ENCODE results near the gene PPP6R2. TPM values are rescaled to one million over a fixed set of nuclear protein-coding genes. Genes with fewer than 3 reads are reported as not detected.

The PPP6R2 gene
- total RNA-seq, 1 donor from 2014 or later: 55.9 TPM

GRCh38 chr22:50297510-50298265 is 45.4 kb upstream of the PPP6R2 start:
- peaks cover 17% of the 10 kb centered on the region for H3K4me1 Mint-ChIP-seq
- H3K4me3 Mint-ChIP-seq: peak overlapping the region; percentile 8
- H3K36me3 Mint-ChIP-seq (ENCODE audit: low read depth): no peaks in the 10 kb centered on the region
- no peak for TF ChIP-seq CTCF (conservative IDR thresholded peaks at IDR 0.05)
- H3K9me3 Mint-ChIP-seq: no peaks in the 10 kb centered on the region
- no peak overlapping the region for H3K27ac Mint-ChIP-seq (ENCODE audit: unreplicated experiment)
- H3K27me3 Mint-ChIP-seq (ENCODE audit: low read depth): peaks cover 3% of the 10 kb centered on the region
- DNase-seq (ENCODE audit: low read depth, low spot score): no peak

- DNase-seq (ENCODE audit: low read depth, low spot score): no peak
- TF ChIP-seq CTCF (conservative IDR thresholded peaks at IDR 0.05): no peak
- peaks cover 13% of the 10 kb centered on the region for H3K4me1 Mint-ChIP-seq
- no peak overlapping the region for H3K27ac Mint-ChIP-seq (ENCODE audit: unreplicated experiment)
- no peaks in the 10 kb centered on the region for H3K36me3 Mint-ChIP-seq (ENCODE audit: low read depth)
- no peak overlapping the region for H3K4me3 Mint-ChIP-seq
- H3K27me3 Mint-ChIP-seq (ENCODE audit: low read depth): peaks cover 3% of the 10 kb centered on the region
- no peaks in the 10 kb centered on the region for H3K9me3 Mint-ChIP-seq
Observed at GRCh38 chr22:50298266-50298637, 44.9 kb upstream of the PPP6R2 start.

- Mint-ChIP-seq H3K4me3 (peak overlapping the region; percentile 23), H3K27me3 (ENCODE audit: low read depth) (peaks cover 3% of the 10 kb centered on the region), H3K4me1 (peaks cover 13% of the 10 kb centered on the region), H3K36me3 (ENCODE audit: low read depth) (no peaks in the 10 kb centered on the region), H3K27ac (ENCODE audit: unreplicated experiment) (no peak overlapping the region), H3K9me3 (no peaks in the 10 kb centered on the region)
- no peak for DNase-seq (ENCODE audit: low read depth, low spot score)
- no peak for TF ChIP-seq CTCF (conservative IDR thresholded peaks at IDR 0.05)
Observed at GRCh38 chr22:50298937-50299784, 44.0 kb upstream of the PPP6R2 start.

GRCh38 chr22:50299785-50300619 is 43.1 kb upstream of the PPP6R2 start:
- H3K27me3 Mint-ChIP-seq (ENCODE audit: low read depth): peaks cover 3% of the 10 kb centered on the region
- peak; percentile 61 for DNase-seq (ENCODE audit: low read depth, low spot score)
- H3K27ac Mint-ChIP-seq (ENCODE audit: unreplicated experiment): no peak overlapping the region
- H3K36me3 Mint-ChIP-seq (ENCODE audit: low read depth): no peaks in the 10 kb centered on the region
- H3K9me3 Mint-ChIP-seq: no peaks in the 10 kb centered on the region
- TF ChIP-seq CTCF (conservative IDR thresholded peaks at IDR 0.05): no peak
- H3K4me3 Mint-ChIP-seq: no peak overlapping the region
- H3K4me1 Mint-ChIP-seq: peaks cover 10% of the 10 kb centered on the region

GRCh38 chr22:50300620-50301257 is 42.4 kb upstream of the PPP6R2 start:
- peak overlapping the region; percentile 47 for H3K4me3 Mint-ChIP-seq
- no peak for DNase-seq (ENCODE audit: low read depth, low spot score)
- peaks cover 3% of the 10 kb centered on the region for H3K27me3 Mint-ChIP-seq (ENCODE audit: low read depth)
- no peaks in the 10 kb centered on the region for H3K9me3 Mint-ChIP-seq
- no peaks in the 10 kb centered on the region for H3K36me3 Mint-ChIP-seq (ENCODE audit: low read depth)
- H3K4me1 Mint-ChIP-seq: peaks cover 7% of the 10 kb centered on the region
- no peak for TF ChIP-seq CTCF (conservative IDR thresholded peaks at IDR 0.05)
- H3K27ac Mint-ChIP-seq (ENCODE audit: unreplicated experiment): no peak overlapping the region

Data from neural crest cell (in vitro differentiated cells).